Bronchial epithelial cell (primary cell): ENCODE measurements around the gene BCAR3. TPM values are rescaled to one million over a fixed set of nuclear protein-coding genes. Genes with fewer than 3 reads are reported as not detected.

Experiments used
- DNase-seq: peaks from one replicate; pipeline ENCODE4 v3.0.0-alpha.2; 2010; ENCODE audit warnings: low read depth
- FAIRE-seq: peaks from 2 replicates; lab custom pipeline; 2011; peaks lifted over from hg19 to GRCh38; lab: Jason Lieb, UNC
- H3K27me3 ChIP-seq: 2 replicates; pipeline ENCODE4 v1.5.1; 2011; ENCODE audit warnings: low read length; ENCODE audit not compliant: control insufficient read depth, insufficient read depth
- H3K36me3 ChIP-seq: 2 replicates; pipeline ENCODE4 v1.5.1; 2011; ENCODE audit warnings: low read length; ENCODE audit not compliant: control insufficient read depth, insufficient read depth
- H3K4me3 ChIP-seq: 2 replicates; pipeline ENCODE4 v1.5.1; 2011; ENCODE audit warnings: mild to moderate bottlenecking, low read depth, low read length, control low read depth
- CTCF ChIP-seq: IDR thresholded peaks from 2 replicates; pipeline ENCODE4 v1.5.1; 2011; ENCODE audit warnings: mild to moderate bottlenecking, moderate library complexity, low read length, control low read depth, inconsistent platforms; ENCODE audit not compliant: insufficient read depth, severe bottlenecking
- total RNA-seq: library from RNA; depleted of rRNA; stranded (reverse); fragments of >200 nt; gene quantifications from 2 replicates; pipeline ENCODE4 v1.2.1, GENCODE V29; 2014

The BCAR3 gene
- total RNA-seq, 1 donor from 2014 or later, result 69.5 TPM

DNA sequence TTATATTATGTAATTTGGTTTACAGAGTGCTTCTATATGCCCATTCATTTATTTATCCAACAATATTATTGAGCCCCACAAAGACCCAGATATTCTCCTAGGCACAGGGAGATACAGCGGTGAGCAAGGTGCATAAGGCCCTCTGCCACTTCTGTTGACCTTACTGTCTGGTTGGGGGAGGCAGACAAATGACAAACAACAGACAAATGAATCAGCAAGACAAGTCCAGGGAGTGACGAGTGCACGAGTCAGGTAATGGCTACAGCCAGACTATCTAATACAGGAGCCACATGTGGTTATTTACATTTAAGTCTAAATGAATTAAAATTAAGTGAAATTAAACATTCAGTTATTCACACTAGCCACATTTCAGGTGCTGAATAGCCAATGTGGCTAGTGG, 22.0 kb upstream of the BCAR3 start:
- Histone ChIP-seq H3K4me3 (no peak overlapping the region), H3K36me3 (no peaks in the 10 kb centered on the region), H3K27me3 (no peaks in the 10 kb centered on the region)
- FAIRE-seq (no peak), DNase-seq (peak; percentile 90)
- TF ChIP-seq CTCF, result no peak

DNA sequence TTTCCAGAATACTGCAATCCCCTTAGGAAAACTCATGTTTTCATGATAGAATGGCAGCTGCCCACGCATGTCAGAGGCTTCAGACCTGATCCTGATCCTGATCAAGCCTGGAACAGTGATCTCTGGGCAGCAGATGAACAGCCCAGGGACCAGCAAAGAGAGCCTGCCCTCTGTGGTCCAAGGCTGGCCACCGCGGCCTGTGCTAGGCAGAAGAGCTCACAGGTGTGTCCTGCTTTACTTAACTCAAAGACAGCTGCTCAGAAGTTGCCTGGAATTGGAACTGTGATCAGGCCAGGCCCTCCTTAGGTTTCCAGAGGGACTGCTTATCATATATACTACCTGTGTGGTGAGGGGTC, 21.2 kb upstream of the BCAR3 start:
- no peak overlapping the region for H3K4me3 ChIP-seq
- no peaks in the 10 kb centered on the region for H3K36me3 ChIP-seq
- H3K27me3 ChIP-seq, result no peaks in the 10 kb centered on the region
- TF ChIP-seq CTCF, result no peak
- FAIRE-seq (no peak), DNase-seq (no peak)

DNA sequence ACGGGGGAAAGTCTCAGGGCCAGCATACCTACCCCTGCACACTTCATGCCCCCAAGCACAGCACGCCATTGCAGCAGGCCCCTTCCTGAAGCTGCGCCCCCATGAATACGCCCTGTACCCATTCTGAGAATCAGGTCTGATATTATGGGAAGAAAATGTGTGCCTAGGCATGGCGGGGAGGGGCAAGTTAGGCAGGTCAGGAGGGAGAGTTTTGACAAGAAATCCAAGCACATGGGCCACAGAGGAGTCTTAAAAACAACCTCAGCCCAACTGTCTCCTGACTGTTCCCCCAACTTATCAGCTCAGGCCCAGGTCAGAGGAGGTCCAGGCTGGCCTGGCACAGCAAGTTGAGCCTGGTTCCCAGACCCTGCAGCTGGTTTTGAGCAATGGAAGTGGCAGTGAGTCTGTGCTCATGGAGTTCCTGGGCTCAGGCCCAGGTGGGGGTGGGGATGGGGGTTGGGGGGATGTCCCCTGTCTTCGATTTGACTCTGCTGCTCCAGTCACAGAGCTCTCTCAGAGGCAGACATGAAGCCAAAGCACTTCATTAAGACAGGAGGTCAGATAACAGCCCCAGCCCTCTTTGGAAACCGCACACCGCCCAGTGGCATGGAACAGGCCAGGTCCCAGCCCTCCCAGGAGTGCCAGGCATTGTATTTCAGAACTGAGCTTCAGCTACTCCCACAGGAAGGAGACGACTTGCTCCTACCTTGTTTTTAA, 20.6 kb upstream of the BCAR3 start:
- no peak for TF ChIP-seq CTCF
- no peaks in the 10 kb centered on the region for H3K27me3 ChIP-seq
- no peak overlapping the region for H3K4me3 ChIP-seq
- FAIRE-seq (no peak), DNase-seq (peak; percentile 50)
- no peaks in the 10 kb centered on the region for H3K36me3 ChIP-seq

- H3K27me3 ChIP-seq, result no peaks in the 10 kb centered on the region
- FAIRE-seq (peak; percentile 100), DNase-seq (peak; percentile 100)
- H3K4me3 ChIP-seq, result no peak overlapping the region
- H3K36me3 ChIP-seq, result no peaks in the 10 kb centered on the region
- TF ChIP-seq CTCF, result no peak
Measured at GRCh38 chr1:93701629-93702028, 20.0 kb upstream of the BCAR3 start.

GRCh38 chr1:93700532-93701469, 19.2 kb upstream of the BCAR3 start:
- Histone ChIP-seq H3K36me3 (no peaks in the 10 kb centered on the region), H3K27me3 (no peaks in the 10 kb centered on the region), H3K4me3 (no peak overlapping the region)
- DNase-seq (no peak), FAIRE-seq (peak; percentile 66)
- TF ChIP-seq CTCF, result no peak
